ENCODE results near the gene TEC.

- no peak for TF ChIP-seq CEBPB (IDR thresholded peaks at IDR 0.05)
- TF ChIP-seq, protein P1, sequence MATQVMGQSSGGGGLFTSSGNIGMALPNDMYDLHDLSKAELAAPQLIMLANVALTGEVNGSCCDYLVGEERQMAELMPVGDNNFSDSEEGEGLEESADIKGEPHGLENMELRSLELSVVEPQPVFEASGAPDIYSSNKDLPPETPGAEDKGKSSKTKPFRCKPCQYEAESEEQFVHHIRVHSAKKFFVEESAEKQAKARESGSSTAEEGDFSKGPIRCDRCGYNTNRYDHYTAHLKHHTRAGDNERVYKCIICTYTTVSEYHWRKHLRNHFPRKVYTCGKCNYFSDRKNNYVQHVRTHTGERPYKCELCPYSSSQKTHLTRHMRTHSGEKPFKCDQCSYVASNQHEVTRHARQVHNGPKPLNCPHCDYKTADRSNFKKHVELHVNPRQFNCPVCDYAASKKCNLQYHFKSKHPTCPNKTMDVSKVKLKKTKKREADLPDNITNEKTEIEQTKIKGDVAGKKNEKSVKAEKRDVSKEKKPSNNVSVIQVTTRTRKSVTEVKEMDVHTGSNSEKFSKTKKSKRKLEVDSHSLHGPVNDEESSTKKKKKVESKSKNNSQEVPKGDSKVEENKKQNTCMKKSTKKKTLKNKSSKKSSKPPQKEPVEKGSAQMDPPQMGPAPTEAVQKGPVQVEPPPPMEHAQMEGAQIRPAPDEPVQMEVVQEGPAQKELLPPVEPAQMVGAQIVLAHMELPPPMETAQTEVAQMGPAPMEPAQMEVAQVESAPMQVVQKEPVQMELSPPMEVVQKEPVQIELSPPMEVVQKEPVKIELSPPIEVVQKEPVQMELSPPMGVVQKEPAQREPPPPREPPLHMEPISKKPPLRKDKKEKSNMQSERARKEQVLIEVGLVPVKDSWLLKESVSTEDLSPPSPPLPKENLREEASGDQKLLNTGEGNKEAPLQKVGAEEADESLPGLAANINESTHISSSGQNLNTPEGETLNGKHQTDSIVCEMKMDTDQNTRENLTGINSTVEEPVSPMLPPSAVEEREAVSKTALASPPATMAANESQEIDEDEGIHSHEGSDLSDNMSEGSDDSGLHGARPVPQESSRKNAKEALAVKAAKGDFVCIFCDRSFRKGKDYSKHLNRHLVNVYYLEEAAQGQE (IDR thresholded peaks at IDR 0.05; ENCODE audit: low read depth) = no peak
- TF ChIP-seq ZBTB7A (IDR thresholded peaks at IDR 0.05; ENCODE audit: low read depth) = no peak
- no peak for TF ChIP-seq RAD21 (IDR thresholded peaks at IDR 0.05; ENCODE audit: low read depth)
Observed at GRCh38 chr4:48215977-48216376, 53.7 kb downstream of the TEC start.
